T-helper 1 cell (primary cell): ENCODE measurements around the gene ENAH.

Source experiments
- DNase-seq, 5 donors: peaks; one replicate each; pipeline ENCODE4 v3.0.0-alpha.2; 2012 to 2020

ENAH gene

DNA sequence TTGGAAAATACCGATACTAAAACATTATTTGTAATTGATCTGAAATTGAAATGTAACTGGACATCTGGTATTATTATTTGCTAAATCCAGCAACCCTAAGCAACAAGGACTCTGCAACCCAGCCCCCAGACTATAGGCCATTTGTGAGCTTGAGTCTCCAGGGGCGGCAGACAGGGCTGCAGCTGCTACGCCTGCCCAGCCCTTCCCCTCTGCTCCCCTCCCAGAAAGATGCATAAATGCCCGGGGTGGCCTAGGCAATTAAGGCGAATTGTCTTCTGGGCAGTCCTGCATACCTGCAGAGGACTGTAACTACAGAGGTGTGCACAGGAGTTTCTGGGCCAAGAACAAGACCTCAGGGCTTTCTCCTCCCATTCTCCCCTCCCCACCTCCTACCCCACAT is 183.9 kb downstream of the ENAH start:
- no peak for DNase-seq

- DNase-seq, result peak in 1 of 5 donors; percentile 49
These were observed 184.5 kb downstream of the ENAH start for GRCh38 chr1:225468270-225469020.

GRCh38 chr1:225467193-225468020 is 185.5 kb downstream of the ENAH start:
- DNase-seq, result peak; percentile 50 to 94 (median 72)

DNA sequence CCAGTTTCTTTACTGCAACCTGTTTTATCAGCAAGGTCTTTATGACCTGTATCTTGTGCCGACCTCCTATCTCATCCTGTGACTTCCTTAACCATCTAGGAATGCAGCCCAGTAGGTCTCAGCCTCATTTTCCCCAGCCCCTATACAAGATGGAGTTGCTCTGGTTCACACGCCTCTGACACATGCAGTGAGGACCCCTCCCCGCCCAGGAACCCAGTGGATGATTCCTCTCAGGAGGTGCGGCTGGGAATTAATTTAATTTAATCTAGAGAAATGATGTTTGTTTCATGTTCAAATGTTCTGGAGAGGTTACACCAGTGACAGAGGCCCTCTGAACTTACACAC is 186.1 kb downstream of the ENAH start:
- no peak for DNase-seq

GRCh38 chr1:225465793-225466517 is 187.0 kb downstream of the ENAH start:
- DNase-seq, result no peak

- DNase-seq, result no peak
These were observed 187.8 kb downstream of the ENAH start for GRCh38 chr1:225464851-225465792.

DNA sequence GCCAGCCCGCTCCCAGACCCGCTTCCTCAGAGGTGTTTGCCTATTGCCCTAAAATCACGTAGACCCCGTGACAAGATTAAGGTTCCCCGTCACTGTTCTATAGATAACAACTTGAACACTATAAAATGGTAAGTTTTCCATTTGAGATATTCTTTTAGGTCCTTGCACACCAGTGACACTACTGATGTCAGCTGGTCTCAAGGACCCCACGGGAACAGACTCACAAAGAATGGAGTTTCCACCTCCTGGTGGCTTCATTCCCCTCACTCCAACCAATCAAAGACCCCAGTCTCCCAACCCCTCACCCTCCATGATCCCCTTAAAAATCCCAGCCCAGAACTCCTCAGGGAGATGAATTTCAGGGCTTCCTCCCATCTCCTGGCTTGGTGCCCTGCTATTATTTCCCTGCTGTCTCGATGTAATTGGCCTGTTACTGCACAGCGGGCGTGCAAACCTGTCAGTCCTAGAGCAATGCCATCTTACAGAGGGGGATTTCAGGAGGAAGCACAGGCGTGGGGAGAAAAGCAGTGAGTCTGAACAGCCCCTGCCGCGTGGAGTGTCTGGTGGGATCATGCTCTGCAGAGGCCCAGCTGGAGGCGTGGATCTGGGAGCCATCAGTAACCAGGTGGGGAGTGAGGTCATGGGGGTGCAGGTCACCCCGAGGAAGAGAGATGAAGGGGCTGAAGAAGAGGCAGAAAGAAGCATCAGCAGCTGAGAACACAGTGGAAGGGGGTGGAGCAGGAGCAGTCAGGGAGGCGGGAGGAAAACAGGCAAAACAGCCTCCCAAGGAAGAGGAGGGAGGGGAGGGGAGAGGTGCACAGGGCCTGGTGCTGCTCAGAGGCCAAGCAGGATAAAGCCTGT is 190.0 kb downstream of the ENAH start:
- DNase-seq, result no peak

DNA sequence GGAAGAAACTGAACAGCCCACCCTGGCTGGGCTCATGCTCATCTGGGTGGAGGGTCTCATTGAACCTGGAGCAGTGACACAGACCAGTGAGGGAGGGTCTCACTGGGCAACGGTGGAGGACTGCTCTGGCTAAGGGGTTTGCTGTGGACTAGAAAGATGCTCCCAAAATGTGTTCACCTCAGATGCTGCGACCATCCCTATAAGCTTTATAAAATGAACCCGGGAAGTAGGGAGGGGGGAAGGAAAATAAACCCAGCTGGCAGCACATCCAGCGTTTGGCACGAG is 190.6 kb downstream of the ENAH start:
- no peak for DNase-seq

- no peak for DNase-seq
These were observed 191.1 kb downstream of the ENAH start for GRCh38 chr1:225461533-225462428.

DNA sequence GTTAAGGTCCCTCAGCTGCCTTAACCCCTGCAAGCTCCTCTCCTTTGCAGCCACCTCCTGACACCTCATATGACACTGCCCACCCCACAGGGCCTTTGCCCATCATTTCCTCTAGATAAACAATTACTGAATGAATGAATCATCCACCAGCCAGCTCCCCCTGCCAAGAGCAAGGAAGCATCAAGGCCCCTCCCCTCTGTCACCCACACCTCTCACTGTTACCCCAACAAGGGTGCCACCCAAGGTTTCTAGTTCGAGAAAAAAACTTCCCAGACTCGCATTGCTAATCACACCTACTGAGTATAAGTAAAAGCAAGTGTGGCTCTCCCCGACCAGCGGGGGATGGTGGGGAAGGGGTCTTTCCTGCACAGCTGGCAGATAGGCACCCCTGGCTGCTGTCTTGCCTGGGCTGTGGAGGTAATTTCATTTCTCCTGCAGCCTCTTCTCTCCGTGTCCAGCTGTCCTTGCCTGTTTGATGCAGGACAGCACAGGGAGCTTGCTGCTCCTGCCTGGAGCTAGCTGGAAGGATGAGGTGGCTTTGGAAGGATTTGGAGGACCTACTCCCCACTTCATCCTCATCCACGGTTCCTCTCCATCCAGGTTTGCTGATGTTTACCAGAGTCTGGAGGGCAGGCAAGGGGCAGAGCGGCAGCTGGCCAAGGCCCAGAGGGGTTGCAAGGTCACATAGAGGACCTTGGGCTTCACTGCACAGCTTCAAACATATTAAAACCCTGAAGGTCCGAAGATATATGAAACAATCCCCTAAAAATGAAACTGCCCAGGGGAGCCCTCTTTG is 192.0 kb downstream of the ENAH start:
- peak in 1 of 5 donors; percentile 78 for DNase-seq

GRCh38 chr1:225460021-225460736 is 192.7 kb downstream of the ENAH start:
- no peak for DNase-seq

GRCh38 chr1:225458222-225458631 is 194.7 kb downstream of the ENAH start:
- no peak for DNase-seq

DNA sequence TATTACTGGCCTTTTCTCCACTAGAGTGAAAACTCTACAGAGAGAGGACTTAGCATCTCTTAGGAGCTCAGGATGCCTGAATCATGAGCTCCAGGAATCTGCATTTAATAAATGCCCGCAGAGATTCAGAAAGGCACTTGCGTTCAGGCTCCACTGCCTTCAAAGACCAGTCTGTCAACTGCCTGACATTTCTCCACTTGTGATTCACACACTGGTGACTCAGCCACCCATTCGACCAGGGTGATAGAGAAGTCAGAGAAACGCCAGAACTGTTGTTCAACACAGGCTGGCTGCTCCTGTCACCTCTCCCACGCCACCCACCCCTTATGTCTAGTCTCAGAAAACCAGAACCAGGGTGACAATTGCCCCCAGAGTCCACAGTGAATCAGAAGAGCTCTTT is 198.2 kb downstream of the ENAH start:
- DNase-seq, result peak in 1 of 5 donors; percentile 63

DNA sequence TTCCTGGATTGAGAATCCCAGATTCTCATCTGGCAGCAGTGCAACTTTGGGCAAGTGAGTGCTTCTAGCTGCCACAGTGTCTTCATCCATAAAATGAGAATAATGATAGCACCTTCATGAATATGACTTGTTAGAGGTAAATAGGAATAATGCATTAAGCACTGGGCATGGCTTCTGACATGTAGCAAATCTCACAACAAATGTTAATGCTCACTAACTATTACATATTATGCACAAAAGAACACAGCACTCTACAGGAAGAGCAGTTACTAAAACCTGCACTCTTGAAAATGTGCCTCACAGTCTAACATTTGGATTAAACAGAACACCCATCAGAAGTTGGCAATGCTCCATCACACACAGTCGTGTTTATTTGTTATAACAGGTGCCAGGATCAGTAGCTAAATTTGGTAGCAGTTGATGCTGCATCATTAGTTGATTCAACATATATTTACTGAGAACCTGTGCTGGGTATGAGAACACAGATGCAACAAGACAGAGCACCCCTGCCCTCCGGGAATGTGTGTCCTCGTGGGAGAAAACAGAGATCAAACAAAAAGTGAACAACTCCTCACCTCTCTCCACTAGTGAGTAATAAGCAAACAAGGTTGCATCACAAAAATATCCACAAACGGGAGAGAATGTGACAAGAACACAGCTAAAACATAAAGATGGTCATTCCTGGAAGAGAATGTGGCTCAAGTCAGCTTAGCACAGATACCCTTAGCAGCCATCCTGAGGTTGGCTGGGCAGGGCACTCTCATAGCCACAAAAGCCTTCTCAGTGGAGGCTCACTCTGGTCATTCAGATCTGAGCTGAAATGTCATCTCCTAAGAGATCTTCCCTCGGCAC is 198.9 kb downstream of the ENAH start:
- DNase-seq, result peak in 1 of 5 donors; percentile 46

DNA sequence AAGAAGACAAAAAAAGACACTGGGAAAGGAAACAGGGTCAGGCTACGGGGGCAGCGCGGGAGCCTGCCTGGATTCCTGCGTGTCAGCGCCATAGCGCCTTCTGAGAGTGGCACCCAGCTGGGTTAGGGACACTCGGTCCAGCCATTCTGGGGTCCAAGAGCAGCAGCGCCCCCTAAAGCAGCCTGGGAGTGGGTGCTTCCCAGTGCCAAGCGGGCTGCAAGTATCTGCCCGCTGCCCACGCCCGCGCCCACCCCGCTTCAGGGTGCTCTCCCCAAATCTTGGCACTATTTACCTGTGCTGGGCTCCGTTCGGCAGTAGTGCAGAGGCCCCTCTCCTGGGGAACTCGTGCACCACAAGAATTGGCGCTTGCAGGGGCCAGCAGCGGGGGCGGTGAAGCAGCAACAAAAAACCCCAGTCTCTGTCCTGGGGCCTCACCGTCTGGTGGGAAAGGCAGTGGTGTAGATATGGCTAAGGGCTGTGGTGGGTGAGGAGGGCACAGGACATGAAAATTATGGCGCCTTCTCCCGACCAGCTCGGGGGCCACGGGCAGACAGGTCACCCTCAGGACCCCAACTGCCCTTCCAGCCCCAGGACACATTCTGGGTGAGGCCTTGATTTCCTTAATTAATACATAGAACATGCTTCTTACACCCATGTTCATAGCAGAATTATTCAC is 200.9 kb downstream of the ENAH start:
- DNase-seq, result no peak

- no peak for DNase-seq
These were observed 201.6 kb downstream of the ENAH start for GRCh38 chr1:225451340-225451739.

GRCh38 chr1:225450491-225451191 is 202.3 kb downstream of the ENAH start:
- peak in 1 of 5 donors; percentile 67 for DNase-seq
